Measurements from ENCODE around the gene RGMB.
A peak's percentile ranks its signal among the peaks of the same experiment; 100 is the strongest.

Gene RGMB

DNA sequence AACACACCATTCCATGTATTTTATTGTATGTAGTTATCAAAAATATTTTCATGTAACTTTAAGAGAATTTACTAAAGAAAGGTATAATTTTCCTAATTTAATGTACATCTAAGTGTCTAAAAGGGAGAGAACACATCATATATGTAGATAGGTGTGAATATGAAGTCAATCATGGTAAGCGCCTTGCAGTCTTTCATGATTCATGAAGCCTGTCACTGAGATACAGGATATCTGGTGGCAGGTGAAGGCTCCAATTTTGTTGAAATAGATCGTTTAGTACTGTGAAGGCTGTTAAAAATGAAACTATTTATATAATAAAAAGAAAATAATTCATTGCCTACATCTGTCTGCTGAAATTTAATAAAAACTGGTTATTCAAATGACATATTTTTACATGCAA is 15.5 kb upstream of the RGMB start:
- H3K9ac ChIP-seq (ENCODE audit: insufficient read length) = no peak overlapping the region
- no peak overlapping the region for H3K27ac ChIP-seq
- no peaks in the 10 kb centered on the region for H3K9me3 ChIP-seq (ENCODE audit: low read depth, low read length)
- TF ChIP-seq EZH2 (IDR thresholded peaks at IDR 0.05) = no peak
- TF ChIP-seq FOXP2 (optimal IDR thresholded peaks at IDR 0.05; ENCODE audit: control extremely low read depth, extremely low read length, insufficient read depth) = no peak
- no peak for TF ChIP-seq POLR2AphosphoS5 (IDR thresholded peaks at IDR 0.05; ENCODE audit: borderline replicate concordance, low read depth, low read length)
- no peaks in the 10 kb centered on the region for H3K36me3 ChIP-seq (ENCODE audit: insufficient read depth, low read length)
- no peak overlapping the region for H3K4me3 ChIP-seq
- DNase-seq (ENCODE audit: low read depth, low spot score) = no peak

DNA sequence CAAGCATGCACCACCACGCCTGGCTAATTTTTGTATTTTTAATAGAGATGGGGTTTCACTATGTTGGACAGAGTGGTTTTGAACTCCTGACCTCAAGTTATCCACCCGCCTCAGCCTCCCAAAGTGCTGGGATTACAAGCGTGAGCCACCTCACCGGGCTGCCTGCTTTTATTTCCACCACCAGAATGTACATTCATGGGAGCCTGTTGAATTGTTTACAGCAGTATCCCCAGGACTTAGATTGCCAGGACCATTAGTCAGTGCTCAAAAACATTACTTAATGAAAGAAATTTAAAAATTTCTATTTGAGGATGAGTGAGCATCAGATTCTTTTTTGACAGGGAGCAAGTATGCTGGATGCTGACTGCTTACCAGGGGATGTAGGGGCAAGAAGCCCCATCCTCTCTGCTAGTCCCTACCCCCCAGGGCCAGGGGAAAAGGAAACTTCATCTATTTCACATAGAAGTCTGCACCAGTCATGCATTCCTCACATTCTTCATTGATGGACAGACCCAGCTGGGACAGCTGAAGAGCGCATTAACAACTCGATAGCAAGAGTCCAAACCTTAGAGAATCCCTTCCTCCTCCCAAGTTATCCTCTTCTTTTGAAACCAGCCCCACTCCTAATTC is 10.3 kb upstream of the RGMB start:
- Histone ChIP-seq H3K9ac (ENCODE audit: insufficient read length) (no peak overlapping the region), H3K36me3 (ENCODE audit: insufficient read depth, low read length) (no peaks in the 10 kb centered on the region), H3K4me3 (no peak overlapping the region), H3K9me3 (ENCODE audit: low read depth, low read length) (no peaks in the 10 kb centered on the region), H3K27ac (no peak overlapping the region)
- DNase-seq (ENCODE audit: low read depth, low spot score) = no peak
- TF ChIP-seq POLR2AphosphoS5 (IDR thresholded peaks at IDR 0.05; ENCODE audit: borderline replicate concordance, low read depth, low read length) (no peak), EZH2 (IDR thresholded peaks at IDR 0.05) (no peak), FOXP2 (optimal IDR thresholded peaks at IDR 0.05; ENCODE audit: control extremely low read depth, extremely low read length, insufficient read depth) (no peak)

DNA sequence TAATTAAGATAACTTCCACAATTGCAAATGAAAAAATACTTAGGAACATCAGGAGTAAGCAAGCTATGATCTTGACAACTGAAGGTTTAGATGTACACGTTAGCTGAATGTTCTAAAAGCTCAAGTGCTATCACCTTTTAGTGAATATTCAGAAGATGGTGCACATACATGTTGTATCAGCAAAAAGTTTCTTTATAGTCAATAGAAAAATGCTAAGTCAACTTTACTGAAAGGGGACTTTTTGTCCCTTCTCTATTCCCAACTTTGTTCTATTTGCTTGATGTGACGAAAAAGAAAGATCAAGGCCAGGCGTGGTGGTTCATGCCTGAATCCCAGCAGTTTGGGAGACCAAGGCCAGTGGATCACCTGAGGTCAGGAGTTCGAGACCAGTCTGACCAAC is 7.6 kb upstream of the RGMB start:
- H3K9ac ChIP-seq (ENCODE audit: insufficient read length) = no peak overlapping the region
- H3K4me3 ChIP-seq = no peak overlapping the region
- no peak for DNase-seq (ENCODE audit: low read depth, low spot score)
- H3K27ac ChIP-seq = no peak overlapping the region
- H3K36me3 ChIP-seq (ENCODE audit: insufficient read depth, low read length) = no peaks in the 10 kb centered on the region
- no peaks in the 10 kb centered on the region for H3K9me3 ChIP-seq (ENCODE audit: low read depth, low read length)
- TF ChIP-seq FOXP2 (optimal IDR thresholded peaks at IDR 0.05; ENCODE audit: control extremely low read depth, extremely low read length, insufficient read depth) (no peak), EZH2 (IDR thresholded peaks at IDR 0.05) (no peak), POLR2AphosphoS5 (IDR thresholded peaks at IDR 0.05; ENCODE audit: borderline replicate concordance, low read depth, low read length) (no peak)

DNA sequence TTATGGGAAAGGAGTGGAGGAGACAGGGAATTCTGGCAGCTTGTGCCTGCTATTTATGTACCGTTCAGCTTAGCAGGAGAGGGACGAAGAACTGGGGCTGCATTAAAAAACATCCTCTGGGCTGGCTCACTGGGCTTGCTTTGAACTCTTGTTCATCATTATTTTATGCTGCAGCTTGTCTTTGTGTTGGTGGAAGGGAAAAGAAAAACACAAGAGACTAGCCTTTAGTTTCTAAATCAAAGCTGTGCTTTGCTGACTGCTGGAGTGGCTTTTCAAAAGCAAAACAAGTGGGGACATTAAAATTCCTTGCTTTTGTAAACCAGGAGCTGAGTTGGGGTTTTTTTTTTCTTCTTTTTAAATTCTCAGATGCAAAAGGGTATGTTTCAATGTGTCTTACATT is 5.9 kb upstream of the RGMB start:
- Histone ChIP-seq H3K27ac (no peak overlapping the region), H3K4me3 (no peak overlapping the region), H3K9me3 (ENCODE audit: low read depth, low read length) (no peaks in the 10 kb centered on the region), H3K9ac (ENCODE audit: insufficient read length) (no peak overlapping the region), H3K36me3 (ENCODE audit: insufficient read depth, low read length) (no peaks in the 10 kb centered on the region)
- DNase-seq (ENCODE audit: low read depth, low spot score) = no peak
- no peak for TF ChIP-seq POLR2AphosphoS5 (IDR thresholded peaks at IDR 0.05; ENCODE audit: borderline replicate concordance, low read depth, low read length)

DNA sequence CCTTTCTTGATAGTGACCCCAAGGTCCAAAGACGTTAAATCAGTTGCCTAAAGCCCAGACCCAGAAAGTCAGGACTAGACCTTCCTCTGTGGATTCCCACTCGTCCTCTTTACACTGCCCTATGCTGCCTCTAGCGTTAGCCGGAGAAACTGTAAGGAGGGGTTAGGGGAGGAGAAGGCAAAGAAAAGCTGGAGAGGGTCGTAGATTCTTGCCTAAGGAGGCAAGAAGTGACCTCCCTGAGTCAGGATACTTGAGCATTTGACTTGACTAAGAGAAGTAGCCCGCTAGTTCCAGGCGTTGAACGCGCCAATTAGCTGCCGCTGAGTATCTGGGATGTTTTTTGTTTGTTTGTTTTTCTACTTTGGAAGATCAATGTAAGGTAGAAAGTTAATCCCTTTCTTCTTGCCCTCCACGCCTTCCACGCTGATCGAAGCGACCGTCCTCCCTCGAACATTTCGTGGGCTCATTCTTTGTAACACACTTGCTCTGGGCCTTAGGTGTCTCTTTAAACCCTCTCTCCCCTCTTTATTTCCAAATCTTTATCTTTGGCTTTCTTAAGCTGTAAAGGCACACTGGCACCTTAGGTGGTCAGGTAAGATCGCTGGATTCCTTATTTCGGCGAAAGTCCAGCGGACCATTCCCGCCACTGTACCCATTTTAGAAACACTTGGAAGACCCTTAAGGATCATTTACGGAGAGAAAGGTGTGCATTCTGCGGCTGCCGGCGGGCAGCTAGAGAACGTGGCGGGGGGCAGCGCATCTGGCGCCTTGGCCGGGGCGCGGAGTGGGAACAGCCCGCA is 5.1 kb upstream of the RGMB start:
- Histone ChIP-seq H3K36me3 (ENCODE audit: insufficient read depth, low read length) (no peaks in the 10 kb centered on the region), H3K4me3 (peak overlapping the region; percentile 96), H3K9me3 (ENCODE audit: low read depth, low read length) (no peaks in the 10 kb centered on the region), H3K27ac (no peak overlapping the region), H3K9ac (ENCODE audit: insufficient read length) (peak overlapping the region; percentile 64)
- TF ChIP-seq FOXP2 (optimal IDR thresholded peaks at IDR 0.05; ENCODE audit: control extremely low read depth, extremely low read length, insufficient read depth) (no peak), POLR2AphosphoS5 (IDR thresholded peaks at IDR 0.05; ENCODE audit: borderline replicate concordance, low read depth, low read length) (no peak), EZH2 (IDR thresholded peaks at IDR 0.05) (no peak)
- DNase-seq (ENCODE audit: low read depth, low spot score) = no peak

DNA sequence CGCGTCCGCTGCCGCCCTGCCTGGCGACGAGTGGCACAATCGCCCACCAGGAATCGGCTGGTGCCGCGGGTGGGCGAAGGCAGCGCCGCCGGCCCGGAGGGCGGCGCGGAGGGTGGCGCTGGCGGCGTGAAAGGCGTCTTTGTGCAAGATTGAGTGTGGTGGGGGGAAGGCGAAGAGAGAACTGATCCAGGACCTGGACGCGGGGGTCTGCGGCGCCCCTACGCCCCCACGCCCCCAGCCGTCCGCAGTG is 4.6 kb upstream of the RGMB start:
- H3K9me3 ChIP-seq (ENCODE audit: low read depth, low read length) = no peaks in the 10 kb centered on the region
- H3K27ac ChIP-seq = no peak overlapping the region
- H3K36me3 ChIP-seq (ENCODE audit: insufficient read depth, low read length) = no peaks in the 10 kb centered on the region
- peak overlapping the region; percentile 64 for H3K9ac ChIP-seq (ENCODE audit: insufficient read length)
- peak overlapping the region; percentile 96 for H3K4me3 ChIP-seq
- DNase-seq (ENCODE audit: low read depth, low spot score) = no peak
- no peak for TF ChIP-seq EZH2 (IDR thresholded peaks at IDR 0.05)
- TF ChIP-seq FOXP2 (optimal IDR thresholded peaks at IDR 0.05; ENCODE audit: control extremely low read depth, extremely low read length, insufficient read depth) = no peak
- no peak for TF ChIP-seq POLR2AphosphoS5 (IDR thresholded peaks at IDR 0.05; ENCODE audit: borderline replicate concordance, low read depth, low read length)

DNA sequence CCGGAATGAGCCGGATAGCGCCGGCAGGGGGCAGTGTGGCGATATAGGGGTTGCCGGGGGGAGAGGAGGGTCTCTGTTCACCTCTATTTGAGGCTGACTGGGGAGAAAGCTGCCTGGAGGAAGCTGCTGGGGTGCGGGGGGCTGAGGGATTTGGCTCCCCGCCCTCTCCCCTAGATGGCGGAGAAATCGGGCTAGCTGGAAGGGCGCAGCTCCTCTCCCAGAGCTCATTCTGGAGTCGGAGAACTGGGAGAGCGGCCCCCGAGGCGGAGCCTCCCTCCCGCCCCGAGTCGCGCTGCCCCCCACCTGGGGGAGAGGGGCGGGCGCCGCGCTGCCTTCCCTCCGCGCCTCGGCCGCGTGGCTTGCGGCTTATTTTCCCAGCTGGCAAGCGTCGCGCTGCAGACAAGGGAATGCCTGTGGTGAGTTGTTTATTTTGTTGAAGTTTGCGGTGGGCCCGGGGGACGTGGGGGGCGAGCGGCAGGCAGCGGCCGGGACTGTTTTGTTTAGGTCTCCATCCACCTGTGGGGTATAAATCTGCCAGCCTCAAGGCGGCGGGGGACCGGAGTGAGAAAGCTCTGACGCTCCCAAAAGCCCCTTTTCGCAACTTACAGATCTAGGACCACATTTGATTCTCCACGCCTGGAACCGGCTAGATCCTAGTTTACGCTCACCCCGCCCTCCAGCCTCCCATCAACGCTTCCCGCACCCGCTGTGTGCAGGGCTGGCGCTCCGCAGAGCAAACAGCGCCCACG is 4.1 kb upstream of the RGMB start:
- Histone ChIP-seq H3K36me3 (ENCODE audit: insufficient read depth, low read length) (no peaks in the 10 kb centered on the region), H3K9me3 (ENCODE audit: low read depth, low read length) (no peaks in the 10 kb centered on the region), H3K27ac (no peak overlapping the region), H3K4me3 (peak overlapping the region; percentile 96), H3K9ac (ENCODE audit: insufficient read length) (peak overlapping the region; percentile 83)
- no peak for TF ChIP-seq EZH2 (IDR thresholded peaks at IDR 0.05)
- TF ChIP-seq FOXP2 (optimal IDR thresholded peaks at IDR 0.05; ENCODE audit: control extremely low read depth, extremely low read length, insufficient read depth) = no peak
- TF ChIP-seq POLR2AphosphoS5 (IDR thresholded peaks at IDR 0.05; ENCODE audit: borderline replicate concordance, low read depth, low read length) = no peak
- no peak for DNase-seq (ENCODE audit: low read depth, low spot score)

DNA sequence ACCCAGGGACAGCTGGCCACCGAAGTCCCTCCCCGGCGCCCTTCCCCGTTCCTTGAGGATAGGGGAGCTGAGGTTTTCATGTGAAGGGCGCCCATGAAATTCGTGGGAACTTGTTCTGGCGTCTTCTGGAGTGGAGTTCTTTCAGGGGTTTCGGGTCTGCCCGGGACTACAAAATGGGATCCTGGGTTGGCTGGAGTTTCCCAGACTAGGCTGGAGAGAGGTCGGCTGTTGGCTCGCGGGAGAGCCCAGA is 3.6 kb upstream of the RGMB start:
- TF ChIP-seq POLR2AphosphoS5 (IDR thresholded peaks at IDR 0.05; ENCODE audit: borderline replicate concordance, low read depth, low read length) (no peak), FOXP2 (optimal IDR thresholded peaks at IDR 0.05; ENCODE audit: control extremely low read depth, extremely low read length, insufficient read depth) (no peak), EZH2 (IDR thresholded peaks at IDR 0.05) (no peak)
- Histone ChIP-seq H3K27ac (no peak overlapping the region), H3K9ac (ENCODE audit: insufficient read length) (peak overlapping the region; percentile 83), H3K9me3 (ENCODE audit: low read depth, low read length) (no peaks in the 10 kb centered on the region), H3K4me3 (peak overlapping the region; percentile 96), H3K36me3 (ENCODE audit: insufficient read depth, low read length) (no peaks in the 10 kb centered on the region)
- no peak for DNase-seq (ENCODE audit: low read depth, low spot score)
